ENCODE results near the gene SIX5.
A peak's percentile ranks its signal among the peaks of the same experiment; 100 is the strongest.

The SIX5 gene

DNA sequence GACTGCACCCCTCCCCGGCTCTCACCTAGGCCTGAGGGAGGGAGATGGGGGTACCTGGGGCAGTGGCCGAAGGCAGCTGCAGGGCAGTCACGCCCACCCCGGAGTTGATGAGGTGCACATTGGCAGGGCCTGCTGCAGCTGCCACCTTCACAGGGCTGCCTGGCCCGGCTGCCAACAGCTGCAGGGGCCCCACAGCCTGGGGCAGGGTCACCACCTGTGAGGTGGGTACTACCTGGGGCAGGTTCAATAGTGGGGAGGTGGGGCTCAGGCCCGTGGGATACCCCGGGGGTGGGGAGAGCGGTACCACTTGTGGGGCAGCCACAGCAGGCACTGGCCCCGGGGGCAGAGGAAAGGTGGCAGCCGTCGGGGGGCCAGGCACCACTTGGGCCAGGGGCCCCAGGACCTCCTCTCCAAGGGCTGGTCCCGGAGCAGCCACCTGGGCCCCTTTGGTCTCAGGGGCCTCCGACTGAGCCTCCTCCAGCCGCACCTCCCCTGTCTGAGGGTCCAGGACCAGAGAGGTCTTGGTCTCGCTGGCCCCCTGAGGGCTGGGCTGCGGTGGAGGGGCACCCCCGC is 2.7 kb downstream of the SIX5 start:
- DNase-seq (ENCODE audit: low read depth), result no peak
- TF ChIP-seq, protein P1, sequence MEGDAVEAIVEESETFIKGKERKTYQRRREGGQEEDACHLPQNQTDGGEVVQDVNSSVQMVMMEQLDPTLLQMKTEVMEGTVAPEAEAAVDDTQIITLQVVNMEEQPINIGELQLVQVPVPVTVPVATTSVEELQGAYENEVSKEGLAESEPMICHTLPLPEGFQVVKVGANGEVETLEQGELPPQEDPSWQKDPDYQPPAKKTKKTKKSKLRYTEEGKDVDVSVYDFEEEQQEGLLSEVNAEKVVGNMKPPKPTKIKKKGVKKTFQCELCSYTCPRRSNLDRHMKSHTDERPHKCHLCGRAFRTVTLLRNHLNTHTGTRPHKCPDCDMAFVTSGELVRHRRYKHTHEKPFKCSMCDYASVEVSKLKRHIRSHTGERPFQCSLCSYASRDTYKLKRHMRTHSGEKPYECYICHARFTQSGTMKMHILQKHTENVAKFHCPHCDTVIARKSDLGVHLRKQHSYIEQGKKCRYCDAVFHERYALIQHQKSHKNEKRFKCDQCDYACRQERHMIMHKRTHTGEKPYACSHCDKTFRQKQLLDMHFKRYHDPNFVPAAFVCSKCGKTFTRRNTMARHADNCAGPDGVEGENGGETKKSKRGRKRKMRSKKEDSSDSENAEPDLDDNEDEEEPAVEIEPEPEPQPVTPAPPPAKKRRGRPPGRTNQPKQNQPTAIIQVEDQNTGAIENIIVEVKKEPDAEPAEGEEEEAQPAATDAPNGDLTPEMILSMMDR (IDR thresholded peaks at IDR 0.05; ENCODE audit: low read depth, low read length, missing control alignments), result no peak
- in situ Hi-C loops (cut with HindIII; ENCODE audit: low sequenced_read_pairs), result no loop called here
- peak overlapping the region; percentile 77 for H3K4me3 ChIP-seq (ENCODE audit: low read depth, low read length)

- no peak overlapping the region for H3K4me3 ChIP-seq (ENCODE audit: low read depth, low read length)
- in situ Hi-C loops (cut with HindIII; ENCODE audit: low sequenced_read_pairs), result no loop called here
- DNase-seq (ENCODE audit: low read depth), result no peak
These were observed 3.3 kb downstream of the SIX5 start for GRCh38 chr19:45765702-45766295.

DNA sequence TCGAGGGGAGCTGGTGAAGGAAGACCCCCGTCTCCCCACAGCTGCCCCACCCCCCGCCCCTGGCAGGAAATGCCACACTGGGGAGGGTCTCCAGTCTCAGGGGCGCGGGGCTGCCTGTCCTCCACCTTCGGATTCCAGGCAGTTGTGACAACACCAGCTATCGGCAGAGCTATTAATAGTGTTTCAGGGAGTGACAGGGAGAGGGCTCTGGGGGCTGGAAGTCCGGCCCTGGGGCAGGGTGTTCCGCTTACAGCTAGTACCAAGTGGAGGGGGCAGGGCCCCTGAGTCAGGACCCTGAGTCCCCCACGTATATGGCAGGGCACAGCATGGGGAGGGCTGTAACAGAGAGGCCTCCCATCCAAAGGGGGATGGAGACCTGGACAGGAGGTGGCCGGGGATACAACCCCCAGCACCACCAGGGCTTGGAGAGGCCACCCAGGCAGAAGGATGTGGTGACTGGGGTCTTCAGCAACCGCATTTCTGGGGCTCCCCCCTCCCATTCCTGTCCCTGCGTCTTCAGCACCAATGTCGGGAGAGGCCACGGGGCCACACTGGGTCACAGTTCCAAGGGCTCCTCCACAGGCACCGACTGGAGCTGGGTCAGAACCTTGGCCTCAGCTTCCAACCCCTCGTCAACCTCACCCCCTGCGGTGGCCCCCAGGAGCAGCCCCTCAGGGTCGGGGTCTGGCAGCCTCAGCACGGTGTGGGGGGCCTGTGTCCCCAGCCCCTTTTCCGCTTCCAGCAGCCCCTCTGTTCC is 3.9 kb downstream of the SIX5 start:
- H3K4me3 ChIP-seq (ENCODE audit: low read depth, low read length), result no peak overlapping the region
- TF ChIP-seq, protein P1 (IDR thresholded peaks at IDR 0.05; ENCODE audit: low read depth, low read length, missing control alignments), result no peak
- no peak for DNase-seq (ENCODE audit: low read depth)
- in situ Hi-C loops (cut with HindIII; ENCODE audit: low sequenced_read_pairs), result no loop called here

More at GRCh38 chr19:45765702-45766295, 3.3 kb downstream of the SIX5 start:
- TF ChIP-seq, protein P1 (IDR thresholded peaks at IDR 0.05; ENCODE audit: low read depth, low read length, missing control alignments), result no peak

- in situ Hi-C loops (cut with HindIII; ENCODE audit: low sequenced_read_pairs), result no loop called here
- TF ChIP-seq, protein P1 (IDR thresholded peaks at IDR 0.05; ENCODE audit: low read depth, low read length, missing control alignments), result no peak
- H3K4me3 ChIP-seq (ENCODE audit: low read depth, low read length), result no peak overlapping the region
- no peak for DNase-seq (ENCODE audit: low read depth)
These were observed 4.6 kb downstream of the SIX5 start for GRCh38 chr19:45764475-45764874.

DNA sequence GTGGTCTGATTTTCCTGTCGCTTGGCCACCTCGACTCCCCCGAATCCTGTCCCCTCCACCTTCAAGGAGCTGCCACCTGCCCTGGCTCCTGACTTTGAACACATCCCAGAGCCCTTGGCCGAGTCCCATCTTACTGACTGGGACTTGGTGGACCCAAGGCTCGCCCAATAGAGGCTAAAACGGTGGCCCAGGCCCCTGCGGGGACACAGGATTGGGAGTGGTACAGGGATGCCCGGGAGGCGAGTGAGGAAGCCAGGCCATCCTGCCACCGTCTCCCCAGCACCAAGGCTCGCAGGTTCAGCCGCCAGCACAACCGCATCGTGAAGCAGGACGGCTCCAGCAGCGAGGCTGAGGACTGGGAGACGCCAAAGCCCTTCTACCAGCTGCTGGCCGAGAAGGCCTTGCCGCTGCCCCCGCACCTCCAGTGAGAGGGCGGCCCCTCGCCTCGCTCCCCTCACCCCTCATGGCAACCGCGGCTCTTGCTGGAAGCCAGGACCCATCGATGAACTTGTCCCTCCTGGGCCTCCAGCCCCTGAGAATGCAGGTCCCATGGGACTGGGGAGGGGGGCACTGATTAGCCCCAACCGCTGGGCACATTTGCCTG is 5.3 kb downstream of the SIX5 start:
- no peak overlapping the region for H3K4me3 ChIP-seq (ENCODE audit: low read depth, low read length)
- in situ Hi-C loops (cut with HindIII; ENCODE audit: low sequenced_read_pairs), result no loop called here
- no peak for DNase-seq (ENCODE audit: low read depth)
- TF ChIP-seq, protein P1 (IDR thresholded peaks at IDR 0.05; ENCODE audit: low read depth, low read length, missing control alignments), result no peak

GRCh38 chr19:45762870-45763631 is 6.0 kb downstream of the SIX5 start:
- in situ Hi-C loops (cut with HindIII; ENCODE audit: low sequenced_read_pairs), result no loop called here
- TF ChIP-seq, protein P1 (IDR thresholded peaks at IDR 0.05; ENCODE audit: low read depth, low read length, missing control alignments), result no peak
- no peak for DNase-seq (ENCODE audit: low read depth)
- H3K4me3 ChIP-seq (ENCODE audit: low read depth, low read length), result no peak overlapping the region

Measured in astrocyte of the cerebellum (primary cell).